Peyer's patch (tissue), 4 donors: ENCODE data around the gene HSPB8. TPM values are rescaled to one million over a fixed set of nuclear protein-coding genes. Genes with fewer than 3 reads are reported as not detected.
"Not testable (repeated sequence)": the region's sequence is repeated elsewhere in the genome, so short reads cannot be mapped to it uniquely, and the experiment has no call there.

Experiments used
- DNase-seq, 3 donors: peaks; one replicate each; pipeline ENCODE4 v3.0.0-alpha.2; 2017 to 2019
- H3K27ac ChIP-seq, 4 donors: fragments of 200-600 bp; sonication (generic); one replicate each; pipeline ENCODE4 v1.5.1; 2016 to 2019
- H3K27me3 ChIP-seq, 2 donors: fragments of 200-600 bp; sonication (generic); one replicate each; pipeline ENCODE4 v1.5.1; 2019
- H3K36me3 ChIP-seq, 3 donors: fragments of 200-600 bp; sonication (generic); one replicate each; pipeline ENCODE4 v1.5.1; 2016 to 2019
- H3K4me1 ChIP-seq, 4 donors: fragments of 200-600 bp; sonication (generic); one replicate each; pipeline ENCODE4 v1.5.1; 2016 to 2019
- H3K4me3 ChIP-seq, 4 donors: fragments of 200-600 bp; sonication (generic); 1 replicate in 3 of 4; 2 replicates in 1 of 4; pipeline ENCODE4 v1.5.1; 2016 to 2019; ENCODE audit warnings: mild to moderate bottlenecking in 1 of 4
- H3K9me3 ChIP-seq, 4 donors: fragments of 200-600 bp; sonication (generic); one replicate each; pipeline ENCODE4 v1.5.1; 2016 to 2019; ENCODE audit warnings: mild to moderate bottlenecking in 1 of 4
- CTCF ChIP-seq, 6 experiments: fragments of 450-650 bp in 4 of 6; fragments of 200-600 bp in 2 of 6; sonication (generic) in 1 of 6; IDR thresholded peaks; one replicate each; pipeline ENCODE4 v1.5.1; 2017 to 2019; ENCODE audit warnings: antibody characterized with exemption in 6 of 6, mild to moderate bottlenecking in 3 of 6, moderate library complexity in 1 of 6
- POLR2A ChIP-seq, 2 donors: fragments of 450-650 bp; IDR thresholded peaks; one replicate each; pipeline ENCODE4 v1.5.1; 2017; ENCODE audit warnings: antibody characterized with exemption in 2 of 2, mild to moderate bottlenecking in 2 of 2, moderate library complexity in 2 of 2
- total RNA-seq, 4 donors: library from RNA; depleted of rRNA; stranded (reverse); fragments of >200 nt; gene quantifications; one replicate each; pipeline ENCODE4 v1.1.0, GENCODE V29; 2016

The HSPB8 gene
- total RNA-seq, 4 donors from 2014 or later: 3.7 to 20.6 (median 8.4) TPM

- Histone ChIP-seq H3K27ac (peak overlapping the region in 1 of 4 donors; percentile 47), H3K4me1 (no peaks in the 10 kb centered on the region), H3K27me3 (no peaks in the 10 kb centered on the region), H3K36me3 (no peaks in the 10 kb centered on the region), H3K9me3 (no peaks in the 10 kb centered on the region), H3K4me3 (no peak overlapping the region)
- TF ChIP-seq POLR2A (IDR thresholded peaks at IDR 0.05) (no peak), CTCF (IDR thresholded peaks at IDR 0.05) (no peak)
- DNase-seq: peak in 2 of 3 donors; percentile 51 to 68
Observed at GRCh38 chr12:119208626-119209061, 29.9 kb downstream of the HSPB8 start.

GRCh38 chr12:119211884-119212283 is 33.2 kb downstream of the HSPB8 start:
- Histone ChIP-seq H3K36me3 (no peaks in the 10 kb centered on the region), H3K27ac (no peak overlapping the region), H3K9me3 (no peaks in the 10 kb centered on the region), H3K4me1 (no peaks in the 10 kb centered on the region), H3K4me3 (no peak overlapping the region), H3K27me3 (no peaks in the 10 kb centered on the region)
- no peak for DNase-seq
- TF ChIP-seq CTCF (IDR thresholded peaks at IDR 0.05): no peak
- TF ChIP-seq POLR2A (IDR thresholded peaks at IDR 0.05): no peak

- Histone ChIP-seq H3K36me3 (no peaks in the 10 kb centered on the region), H3K27ac (no peak overlapping the region), H3K4me3 (no peak overlapping the region), H3K4me1 (no peaks in the 10 kb centered on the region), H3K27me3 (no peaks in the 10 kb centered on the region), H3K9me3 (no peaks in the 10 kb centered on the region)
- TF ChIP-seq CTCF (IDR thresholded peaks at IDR 0.05) (no peak), POLR2A (IDR thresholded peaks at IDR 0.05) (no peak)
- no peak for DNase-seq
Observed at GRCh38 chr12:119216084-119216483, 37.4 kb downstream of the HSPB8 start.

GRCh38 chr12:119218875-119219274 is 40.1 kb downstream of the HSPB8 start:
- not testable (repeated sequence) for H3K9me3 ChIP-seq, H3K4me1 ChIP-seq, DNase-seq, H3K4me3 ChIP-seq, H3K36me3 ChIP-seq, H3K27ac ChIP-seq, H3K27me3 ChIP-seq

- H3K4me1 ChIP-seq: no peaks in the 10 kb centered on the region
- TF ChIP-seq CTCF (IDR thresholded peaks at IDR 0.05) (no peak), POLR2A (IDR thresholded peaks at IDR 0.05) (no peak)
- no peak overlapping the region for H3K4me3 ChIP-seq
- no peaks in the 10 kb centered on the region for H3K9me3 ChIP-seq
- no peak overlapping the region for H3K27ac ChIP-seq
- H3K27me3 ChIP-seq: no peaks in the 10 kb centered on the region
- no peaks in the 10 kb centered on the region for H3K36me3 ChIP-seq
- DNase-seq: no peak
Observed at GRCh38 chr12:119222222-119222951, 43.7 kb downstream of the HSPB8 start.

- Histone ChIP-seq H3K4me3 (no peak overlapping the region), H3K27ac (no peak overlapping the region), H3K27me3 (no peaks in the 10 kb centered on the region), H3K9me3 (no peaks in the 10 kb centered on the region), H3K36me3 (no peaks in the 10 kb centered on the region), H3K4me1 (no peaks in the 10 kb centered on the region)
- DNase-seq: no peak
- TF ChIP-seq CTCF (IDR thresholded peaks at IDR 0.05): no peak
- TF ChIP-seq POLR2A (IDR thresholded peaks at IDR 0.05): no peak
Observed at GRCh38 chr12:119225454-119225853, 46.7 kb downstream of the HSPB8 start.
